Endothelial cell (in vitro differentiated cells): ENCODE results near the gene FZD1. TPM values are rescaled to one million over a fixed set of nuclear protein-coding genes. Genes with fewer than 3 reads are reported as not detected.

Source experiments
- DNase-seq: peaks from one replicate; pipeline ENCODE4 v3.0.0; 2021; ENCODE audit warnings: low spot score
- H3K27ac Mint-ChIP-seq: one replicate; pipeline ENCODE4 v1.8.0; 2021; ENCODE audit warnings: mixed read lengths, inconsistent platforms; ENCODE audit not compliant: unreplicated experiment
- H3K27me3 Mint-ChIP-seq: one replicate; pipeline ENCODE4 v1.8.0; 2021; ENCODE audit warnings: mild to moderate bottlenecking, moderate library complexity, mixed read lengths, inconsistent platforms; ENCODE audit not compliant: unreplicated experiment
- H3K36me3 Mint-ChIP-seq: one replicate; pipeline ENCODE4 v1.8.0; 2021; ENCODE audit warnings: mild to moderate bottlenecking, low read depth, mixed read lengths, inconsistent platforms; ENCODE audit not compliant: unreplicated experiment
- H3K4me1 Mint-ChIP-seq: one replicate; pipeline ENCODE4 v1.8.0; 2021; ENCODE audit warnings: mild to moderate bottlenecking, mixed read lengths, inconsistent platforms; ENCODE audit not compliant: unreplicated experiment
- H3K4me3 Mint-ChIP-seq: one replicate; pipeline ENCODE4 v1.8.0; 2021; ENCODE audit warnings: mild to moderate bottlenecking, mixed read lengths, inconsistent platforms; ENCODE audit not compliant: unreplicated experiment
- H3K9me3 Mint-ChIP-seq: one replicate; pipeline ENCODE4 v1.8.0; 2021; ENCODE audit warnings: mixed read lengths, inconsistent platforms; ENCODE audit not compliant: unreplicated experiment
- total RNA-seq: library from RNA; stranded (reverse); fragmentation: NEBNext Ultra II Directional; extraction: Animal tissue kit (Norgen Biotek cat#: 25700); gene quantifications from one replicate; pipeline ENCODE4 v1.2.1, GENCODE V29; 2021; ENCODE audit not compliant: unreplicated experiment
- TF ChIP-seq, protein P1 (sequence below): fragments of 200-600 bp; sonication (generic); IDR thresholded peaks from one replicate; pipeline ENCODE4 v1.5.0; 2021; ENCODE audit warnings: antibody characterized with exemption; ENCODE audit not compliant: unreplicated experiment

FZD1 gene
- total RNA-seq, 1 donor from 2014 or later, result 38.7 TPM

DNA sequence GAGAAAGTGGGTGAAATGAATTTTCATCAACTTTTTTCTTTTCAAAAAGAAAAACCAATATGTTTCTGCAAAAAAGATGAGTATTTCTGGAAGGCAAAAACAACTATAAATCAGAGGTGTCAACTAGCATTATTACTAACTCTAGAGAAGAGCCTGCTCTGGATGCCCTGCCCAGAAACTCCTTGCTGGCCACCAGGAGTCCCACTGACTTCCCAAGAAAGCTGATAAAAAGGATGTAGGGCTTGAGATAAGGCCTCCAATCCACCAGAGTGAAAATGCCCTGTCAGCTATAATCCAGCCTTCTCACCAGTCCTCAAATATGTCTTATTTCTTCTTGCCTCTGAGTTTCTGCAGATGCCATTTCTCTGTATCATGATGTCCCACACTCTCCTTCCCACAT, 16.7 kb upstream of the FZD1 start:
- Mint-ChIP-seq H3K4me3 (no peak overlapping the region), H3K27me3 (no peaks in the 10 kb centered on the region), H3K36me3 (no peaks in the 10 kb centered on the region), H3K27ac (no peak overlapping the region), H3K9me3 (no peaks in the 10 kb centered on the region), H3K4me1 (no peaks in the 10 kb centered on the region)
- TF ChIP-seq, protein P1, sequence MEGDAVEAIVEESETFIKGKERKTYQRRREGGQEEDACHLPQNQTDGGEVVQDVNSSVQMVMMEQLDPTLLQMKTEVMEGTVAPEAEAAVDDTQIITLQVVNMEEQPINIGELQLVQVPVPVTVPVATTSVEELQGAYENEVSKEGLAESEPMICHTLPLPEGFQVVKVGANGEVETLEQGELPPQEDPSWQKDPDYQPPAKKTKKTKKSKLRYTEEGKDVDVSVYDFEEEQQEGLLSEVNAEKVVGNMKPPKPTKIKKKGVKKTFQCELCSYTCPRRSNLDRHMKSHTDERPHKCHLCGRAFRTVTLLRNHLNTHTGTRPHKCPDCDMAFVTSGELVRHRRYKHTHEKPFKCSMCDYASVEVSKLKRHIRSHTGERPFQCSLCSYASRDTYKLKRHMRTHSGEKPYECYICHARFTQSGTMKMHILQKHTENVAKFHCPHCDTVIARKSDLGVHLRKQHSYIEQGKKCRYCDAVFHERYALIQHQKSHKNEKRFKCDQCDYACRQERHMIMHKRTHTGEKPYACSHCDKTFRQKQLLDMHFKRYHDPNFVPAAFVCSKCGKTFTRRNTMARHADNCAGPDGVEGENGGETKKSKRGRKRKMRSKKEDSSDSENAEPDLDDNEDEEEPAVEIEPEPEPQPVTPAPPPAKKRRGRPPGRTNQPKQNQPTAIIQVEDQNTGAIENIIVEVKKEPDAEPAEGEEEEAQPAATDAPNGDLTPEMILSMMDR, result no peak
- no peak for DNase-seq

GRCh38 chr7:91248996-91249395, 15.2 kb upstream of the FZD1 start:
- no peak overlapping the region for H3K27ac Mint-ChIP-seq
- no peaks in the 10 kb centered on the region for H3K4me1 Mint-ChIP-seq
- no peak for DNase-seq
- H3K4me3 Mint-ChIP-seq, result no peak overlapping the region
- TF ChIP-seq, protein P1, result no peak
- no peaks in the 10 kb centered on the region for H3K27me3 Mint-ChIP-seq
- no peaks in the 10 kb centered on the region for H3K36me3 Mint-ChIP-seq
- no peaks in the 10 kb centered on the region for H3K9me3 Mint-ChIP-seq

GRCh38 chr7:91249506-91250233, 14.6 kb upstream of the FZD1 start:
- TF ChIP-seq, protein P1, result no peak
- no peak for DNase-seq
- H3K27me3 Mint-ChIP-seq, result no peaks in the 10 kb centered on the region
- H3K36me3 Mint-ChIP-seq, result no peaks in the 10 kb centered on the region
- H3K27ac Mint-ChIP-seq, result no peak overlapping the region
- no peak overlapping the region for H3K4me3 Mint-ChIP-seq
- H3K9me3 Mint-ChIP-seq, result no peaks in the 10 kb centered on the region
- H3K4me1 Mint-ChIP-seq, result no peaks in the 10 kb centered on the region

- H3K4me1 Mint-ChIP-seq, result no peaks in the 10 kb centered on the region
- no peaks in the 10 kb centered on the region for H3K27me3 Mint-ChIP-seq
- no peak overlapping the region for H3K4me3 Mint-ChIP-seq
- DNase-seq, result no peak
- TF ChIP-seq, protein P1, result no peak
- no peak overlapping the region for H3K27ac Mint-ChIP-seq
- no peaks in the 10 kb centered on the region for H3K9me3 Mint-ChIP-seq
- no peaks in the 10 kb centered on the region for H3K36me3 Mint-ChIP-seq
Observed at GRCh38 chr7:91250706-91251105, 13.5 kb upstream of the FZD1 start.

DNA sequence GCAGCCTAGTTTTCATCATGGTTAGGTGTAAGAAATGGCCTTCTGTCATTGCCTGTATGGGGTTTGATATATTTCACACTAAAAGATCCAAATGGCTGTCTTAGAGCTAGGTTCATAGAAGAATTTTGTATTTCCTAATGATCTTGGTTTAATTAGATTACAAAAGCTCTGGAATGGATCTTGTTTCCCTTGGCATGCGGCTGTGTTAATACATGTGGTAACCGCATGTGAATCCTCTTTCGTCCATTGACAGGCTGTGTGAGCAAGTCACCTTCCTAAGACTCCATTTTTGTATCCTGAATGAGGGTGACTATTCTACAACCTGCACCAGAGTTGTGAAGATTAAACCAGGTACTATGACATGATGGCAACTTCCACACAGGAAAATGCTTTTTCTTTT, 12.4 kb upstream of the FZD1 start:
- H3K27ac Mint-ChIP-seq, result no peak overlapping the region
- H3K4me3 Mint-ChIP-seq, result no peak overlapping the region
- DNase-seq, result no peak
- H3K36me3 Mint-ChIP-seq, result no peaks in the 10 kb centered on the region
- TF ChIP-seq, protein P1, result no peak
- H3K9me3 Mint-ChIP-seq, result no peaks in the 10 kb centered on the region
- no peaks in the 10 kb centered on the region for H3K4me1 Mint-ChIP-seq
- H3K27me3 Mint-ChIP-seq, result peaks cover 3% of the 10 kb centered on the region
